NCI-H526 (cell line): ENCODE data around the gene DPT.

Experiments
- DNase-seq, 2 experiments: peaks; one replicate each; lab custom pipeline; 2025; lab: John Stamatoyannopoulos, UW

The DPT gene

GRCh38 chr1:168700575-168701268, 28.3 kb downstream of the DPT start:
- no peak for DNase-seq

GRCh38 chr1:168698453-168698852, 30.6 kb downstream of the DPT start:
- DNase-seq = peak; percentile 62 to 76

GRCh38 chr1:168697356-168698126, 31.5 kb downstream of the DPT start:
- DNase-seq = peak in 1 of 2 experiments; percentile 73

GRCh38 chr1:168696125-168696760, 32.8 kb downstream of the DPT start:
- peak in 1 of 2 experiments; percentile 16 for DNase-seq

GRCh38 chr1:168693872-168694238, 35.2 kb downstream of the DPT start:
- no peak for DNase-seq

GRCh38 chr1:168693197-168693871, 35.7 kb downstream of the DPT start:
- DNase-seq = no peak

- no peak for DNase-seq
Measured at GRCh38 chr1:168692472-168692871, 36.5 kb downstream of the DPT start.

GRCh38 chr1:168691541-168691940, 37.5 kb downstream of the DPT start:
- peak in 1 of 2 experiments; percentile 44 for DNase-seq

GRCh38 chr1:168689726-168690602, 39.0 kb downstream of the DPT start:
- DNase-seq = no peak

- DNase-seq = no peak
Measured at GRCh38 chr1:168689327-168689657, 39.7 kb downstream of the DPT start.

GRCh38 chr1:168688644-168689326, 40.2 kb downstream of the DPT start:
- DNase-seq = no peak

GRCh38 chr1:168687816-168688215, 41.2 kb downstream of the DPT start:
- peak in 1 of 2 experiments; percentile 46 for DNase-seq

- no peak for DNase-seq
Measured at GRCh38 chr1:168686666-168687065, 42.3 kb downstream of the DPT start.

- DNase-seq = no peak
Measured at GRCh38 chr1:168683871-168684270, 45.1 kb downstream of the DPT start.

- no peak for DNase-seq
Measured at GRCh38 chr1:168676861-168677260, 52.1 kb downstream of the DPT start.

- peak; percentile 98 to 99 for DNase-seq
Measured at GRCh38 chr1:168676029-168676812, 52.8 kb downstream of the DPT start.

GRCh38 chr1:168673974-168674683, 54.9 kb downstream of the DPT start:
- DNase-seq = no peak

GRCh38 chr1:168672278-168672677, 56.7 kb downstream of the DPT start:
- DNase-seq = no peak

GRCh38 chr1:168671782-168672181, 57.2 kb downstream of the DPT start:
- no peak for DNase-seq
